Measurements from ENCODE around the gene ZNF202.
"Not testable (repeated sequence)": the region's sequence is repeated elsewhere in the genome, so short reads cannot be mapped to it uniquely, and the experiment has no call there.

Gene ZNF202

GRCh38 chr11:123742031-123742723 is 717 bp upstream of the ZNF202 start:
- DNase-seq (ENCODE audit: low read depth) = no peak

- no peak for DNase-seq (ENCODE audit: low read depth)
These were observed 687 bp downstream of the ZNF202 start for GRCh38 chr11:123740787-123741158.

GRCh38 chr11:123738374-123738773 is 3.1 kb downstream of the ZNF202 start:
- DNase-seq (ENCODE audit: low read depth) = no peak

- no peak for DNase-seq (ENCODE audit: low read depth)
These were observed 4.7 kb downstream of the ZNF202 start for GRCh38 chr11:123736769-123737168.

GRCh38 chr11:123729602-123730001 is 11.9 kb downstream of the ZNF202 start:
- DNase-seq (ENCODE audit: low read depth) = no peak

- no peak for DNase-seq (ENCODE audit: low read depth)
These were observed 15.3 kb downstream of the ZNF202 start for GRCh38 chr11:123725995-123726655.

- DNase-seq (ENCODE audit: low read depth) = no peak
These were observed 22.0 kb downstream of the ZNF202 start for GRCh38 chr11:123719452-123719851.

GRCh38 chr11:123718469-123718868 is 23.0 kb downstream of the ZNF202 start:
- DNase-seq (ENCODE audit: low read depth) = no peak

- no peak for DNase-seq (ENCODE audit: low read depth)
These were observed 23.4 kb downstream of the ZNF202 start for GRCh38 chr11:123718063-123718462.

GRCh38 chr11:123712627-123713026 is 28.8 kb downstream of the ZNF202 start:
- not testable (repeated sequence) for DNase-seq (ENCODE audit: low read depth)

- no peak for DNase-seq (ENCODE audit: low read depth)
These were observed 33.8 kb downstream of the ZNF202 start for GRCh38 chr11:123707606-123708205.

GRCh38 chr11:123707206-123707605 is 34.3 kb downstream of the ZNF202 start:
- DNase-seq (ENCODE audit: low read depth) = no peak

- DNase-seq (ENCODE audit: low read depth) = no peak
These were observed 37.1 kb downstream of the ZNF202 start for GRCh38 chr11:123704341-123704740.

GRCh38 chr11:123702696-123703095 is 38.8 kb downstream of the ZNF202 start:
- DNase-seq (ENCODE audit: low read depth) = no peak

- DNase-seq (ENCODE audit: low read depth) = no peak
These were observed 39.3 kb downstream of the ZNF202 start for GRCh38 chr11:123702139-123702538.

GRCh38 chr11:123700772-123701171 is 40.7 kb downstream of the ZNF202 start:
- DNase-seq (ENCODE audit: low read depth) = no peak

GRCh38 chr11:123698546-123699127 is 42.8 kb downstream of the ZNF202 start:
- no peak for DNase-seq (ENCODE audit: low read depth)

- no peak for DNase-seq (ENCODE audit: low read depth)
These were observed 45.3 kb downstream of the ZNF202 start for GRCh38 chr11:123696183-123696582.

- DNase-seq (ENCODE audit: low read depth) = no peak
These were observed 46.2 kb downstream of the ZNF202 start for GRCh38 chr11:123695231-123695630.

- DNase-seq (ENCODE audit: low read depth) = no peak
These were observed 46.9 kb downstream of the ZNF202 start for GRCh38 chr11:123694551-123694950.

- no peak for DNase-seq (ENCODE audit: low read depth)
These were observed 48.5 kb downstream of the ZNF202 start for GRCh38 chr11:123692961-123693360.

GRCh38 chr11:123690485-123690884 is 51.0 kb downstream of the ZNF202 start:
- DNase-seq (ENCODE audit: low read depth) = no peak

GRCh38 chr11:123684601-123685000 is 56.9 kb downstream of the ZNF202 start:
- no peak for DNase-seq (ENCODE audit: low read depth)
